K562 (cell line): ENCODE measurements around the gene C9orf153. TPM values are rescaled to one million over a fixed set of nuclear protein-coding genes. Genes with fewer than 3 reads are reported as not detected.

Experiments
- ARID1B ChIP-seq: fragments of 450-650 bp; IDR thresholded peaks from 2 replicates; pipeline ENCODE4 v1.6.1; 2016; ENCODE audit warnings: antibody characterized with exemption, mild to moderate bottlenecking, inconsistent platforms
- CBFA2T2 ChIP-seq: fragments of 450-650 bp; conservative IDR thresholded peaks from 2 replicates; pipeline ENCODE4 v1.6.1; 2017; ENCODE audit warnings: mild to moderate bottlenecking
- CBX3 ChIP-seq, 2 experiments: IDR thresholded peaks; 1 replicate in 1 of 2; 2 replicates in 1 of 2; pipeline ENCODE4 v1.6.1; 2012; ENCODE audit warnings: inconsistent platforms in 2 of 2, low read length in 2 of 2, borderline replicate concordance in 1 of 2, control low read depth in 1 of 2
- DPF2 ChIP-seq: fragments of 450-650 bp; IDR thresholded peaks from 2 replicates; pipeline ENCODE4 v1.6.1; 2016
- FOXM1 ChIP-seq, 2 experiments: fragments of 450-650 bp in 1 of 2; sonication (generic) in 1 of 2; formaldehyde crosslinking in 1 of 2; IDR thresholded peaks; 2 replicates each; pipeline versions ENCODE4 v1.6.1 to v1.9.0; 2017 to 2022; ENCODE audit warnings: low read depth in 2 of 2, mild to moderate bottlenecking in 2 of 2, missing genetic modification reagents in 1 of 2, moderate library complexity in 1 of 2
- GATA2 ChIP-seq: sonication (generic); formaldehyde crosslinking; IDR thresholded peaks from 2 replicates; pipeline ENCODE4 v1.4.0; 2020; ENCODE audit warnings: mild to moderate bottlenecking, missing genetic modification reagents
- HDAC3 ChIP-seq: fragments of 450-650 bp; IDR thresholded peaks from 2 replicates; pipeline ENCODE4 v1.6.1; 2018; ENCODE audit warnings: borderline replicate concordance, mild to moderate bottlenecking, moderate library complexity; ENCODE audit not compliant: partially characterized antibody
- HNRNPH1 ChIP-seq: fragments of 200-400 bp; formaldehyde crosslinking; optimal IDR thresholded peaks from 2 replicates; pipeline ENCODE3; 2017; ENCODE audit warnings: low read depth, mild to moderate bottlenecking, low read length, moderate library complexity
- HNRNPK ChIP-seq: fragments of 200-400 bp; formaldehyde crosslinking; IDR thresholded peaks from one replicate; pipeline ENCODE4 v1.6.1; 2018; ENCODE audit warnings: mild to moderate bottlenecking, low read depth, low read length; ENCODE audit not compliant: poor library complexity, severe bottlenecking
- HNRNPUL1 ChIP-seq: fragments of 200-400 bp; formaldehyde crosslinking; IDR thresholded peaks from 2 replicates; pipeline ENCODE4 v1.6.1; 2017; ENCODE audit warnings: low read length
- IFI16 ChIP-seq: fragments of 250-450 bp; sonication (Bioruptor Pico); IDR thresholded peaks from 2 replicates; pipeline ENCODE4 v2.1.2; 2022; ENCODE audit warnings: mild to moderate bottlenecking, inconsistent platforms
- KDM1A ChIP-seq, 2 experiments: fragments of 450-650 bp; IDR thresholded peaks; 2 replicates each; pipeline ENCODE4 v1.6.1; 2016; ENCODE audit warnings: mild to moderate bottlenecking in 2 of 2
- KLF16 ChIP-seq: IDR thresholded peaks from 2 replicates; pipeline ENCODE4 v1.6.1; 2016; ENCODE audit warnings: antibody characterized with exemption
- MTA2 ChIP-seq: fragments of 450-650 bp; IDR thresholded peaks from 2 replicates; pipeline ENCODE4 v1.6.1; 2016; ENCODE audit warnings: low read depth
- NCOR1 ChIP-seq: fragments of 450-650 bp; IDR thresholded peaks from 2 replicates; pipeline ENCODE4 v1.6.1; 2016; ENCODE audit warnings: mild to moderate bottlenecking, moderate library complexity
- PML ChIP-seq: IDR thresholded peaks from 2 replicates; pipeline ENCODE4 v1.6.1; 2012; ENCODE audit warnings: low read length, inconsistent platforms
- POLR2AphosphoS5 ChIP-seq: IDR thresholded peaks from 2 replicates; pipeline ENCODE4 v1.6.1; 2011; ENCODE audit warnings: mild to moderate bottlenecking, low read depth, low read length, moderate library complexity; ENCODE audit not compliant: control insufficient read depth, insufficient read depth
- POLR2B ChIP-seq: fragments of 450-650 bp; IDR thresholded peaks from 2 replicates; pipeline ENCODE4 v1.6.1; 2018; ENCODE audit warnings: low read depth; ENCODE audit not compliant: partially characterized antibody
- RBM22 ChIP-seq: fragments of 200-400 bp; formaldehyde crosslinking; IDR thresholded peaks from 2 replicates; pipeline ENCODE4 v1.6.1; 2018; ENCODE audit warnings: low read length, low read depth; ENCODE audit not compliant: poor library complexity, severe bottlenecking
- SMAD4 ChIP-seq: fragments of 250-450 bp; sonication (Bioruptor Pico); conservative IDR thresholded peaks from 2 replicates; pipeline ENCODE4 v1.8.0; 2021; ENCODE audit warnings: inconsistent platforms, mild to moderate bottlenecking, moderate library complexity
- SNIP1 ChIP-seq: fragments of 450-650 bp; IDR thresholded peaks from 2 replicates; pipeline ENCODE4 v1.7.1; 2017; ENCODE audit warnings: low read depth, mild to moderate bottlenecking
- STAT5A ChIP-seq: IDR thresholded peaks from 2 replicates; pipeline ENCODE4 v1.6.1; 2012; ENCODE audit warnings: low read length, inconsistent platforms, borderline replicate concordance
- TCF3 ChIP-seq: sonication (generic); formaldehyde crosslinking; IDR thresholded peaks from 2 replicates; pipeline ENCODE4 v1.4.0; 2020; ENCODE audit warnings: mild to moderate bottlenecking, missing genetic modification reagents
- TEAD1 ChIP-seq, 2 experiments: fragments of 450-650 bp in 1 of 2; sonication (generic) in 1 of 2; formaldehyde crosslinking; IDR thresholded peaks; 2 replicates each; pipeline versions ENCODE4 v1.4.0 to v1.8.0; 2020 to 2022; ENCODE audit warnings: mild to moderate bottlenecking in 2 of 2, missing genetic modification reagents in 1 of 2
- TEAD4 ChIP-seq, 2 experiments: sonication (generic) in 1 of 2; formaldehyde crosslinking in 1 of 2; IDR thresholded peaks; 2 replicates each; pipeline versions ENCODE4 v1.6.1 to v1.8.0; 2012 to 2022; ENCODE audit warnings: borderline replicate concordance in 1 of 2, inconsistent platforms in 1 of 2, low read length in 1 of 2, mild to moderate bottlenecking in 1 of 2, missing genetic modification reagents in 1 of 2
- ZMIZ1 ChIP-seq, 2 experiments: fragments of 150-350 bp in 1 of 2; IDR thresholded peaks; 2 replicates each; pipeline ENCODE4 v1.6.1; 2012 to 2016; ENCODE audit warnings: low read depth in 2 of 2, low read length in 2 of 2, mild to moderate bottlenecking in 1 of 2, moderate library complexity in 1 of 2
- polyA plus RNA-seq, 8 experiments: library from polyadenylated mRNA; depleted of rRNA in 4 of 8; stranded (reverse) in 5 of 8; unstranded in 3 of 8; fragments of >200 nt; fragmentation: Nextera tagmentation in 2 of 8; fragmentation: Illumina TruSeq in 1 of 8; extraction: Ambion mirVana in 2 of 8; extraction: Trizol in 1 of 8; gene quantifications; 2 replicates each; pipeline versions ENCODE4 v1.2.1 to v1.2.3, GENCODE V29; 2011 to 2014; ENCODE audit warnings: inconsistent platforms in 1 of 8, missing spikeins in 1 of 8
- total RNA-seq, 7 experiments: library from RNA; depleted of rRNA in 6 of 7; stranded (reverse); fragments of >200 nt in 6 of 7; fragmentation: Illumina TruSeq in 2 of 7; extraction: Trizol in 2 of 7; gene quantifications; 2 replicates each; pipeline versions ENCODE4 v1.2.1 to v1.2.3, GENCODE V29; 2011 to 2021; ENCODE audit warnings: low replicate concordance in 1 of 7

C9orf153 gene
- total and polyA plus RNA-seq, 9 of the 15 experiments (the other 6 are each of a cell fraction or from before 2014, with no cell fraction given) = 0.07 to 1.2 (median 0.11) TPM; not detected in 5

- peak in 1 of 2 experiments; percentile 50; a peak in 1 of 4 replicates for TF ChIP-seq ZMIZ1 (IDR thresholded peaks at IDR 0.05; ENCODE audit: low read depth in 2 of 2, low read length in 2 of 2)
- TF ChIP-seq GATA2 (CRISPR knock-in tag) = peak; percentile 41; the same call in 1 of the 2 replicates
- TF ChIP-seq CBFA2T2 = peak; percentile 79
- TF ChIP-seq KDM1A (IDR thresholded peaks at IDR 0.05) = peak; percentile 11 to 27; a peak in 1 of 4 replicates
- peak; percentile 35; the same call in 1 of the 2 replicates for TF ChIP-seq KLF16
- peak; percentile 92 for TF ChIP-seq TCF3
- peak in 1 of 2 experiments; percentile 18; a peak in 1 of 3 replicates for TF ChIP-seq CBX3 (IDR thresholded peaks at IDR 0.05; ENCODE audit: borderline replicate concordance in 1 of 2, low read length in 2 of 2)
- peak; percentile 83 for TF ChIP-seq ARID1B
- TF ChIP-seq HNRNPUL1 = no peak
- TF ChIP-seq SNIP1 = no peak
- TF ChIP-seq HNRNPK = no peak
- peak; percentile 87 for TF ChIP-seq TEAD4 (IDR thresholded peaks at IDR 0.05; ENCODE audit: low read length)
- no peak for TF ChIP-seq TEAD4 (CRISPR knock-in tag; IDR thresholded peaks at IDR 0.05; ENCODE audit: borderline replicate concordance)
- peak; percentile 44; the same call in 1 of the 2 replicates for TF ChIP-seq STAT5A
- peak; percentile 55; the same call in 1 of the 2 replicates for TF ChIP-seq DPF2
- 0 out of 2 replicates have a peak, but pooled peaks have one; percentile 22 for TF ChIP-seq FOXM1 (IDR thresholded peaks at IDR 0.05; ENCODE audit: low read depth)
- no peak for TF ChIP-seq FOXM1 (CRISPR knock-in tag; IDR thresholded peaks at IDR 0.05; ENCODE audit: low read depth)
- peak; percentile 52; the same call in 1 of the 2 replicates for TF ChIP-seq MTA2
- no peak for TF ChIP-seq POLR2B
- TF ChIP-seq PML = 0 out of 2 replicates have a peak, but pooled peaks have one; percentile 39
- no peak for TF ChIP-seq IFI16 (CRISPR knock-in tag)
- 0 out of 2 replicates have a peak, but pooled peaks have one; percentile 23 for TF ChIP-seq SMAD4
- TF ChIP-seq RBM22 = no peak
- TF ChIP-seq POLR2AphosphoS5 = peak; percentile 43; the same call in 1 of the 2 replicates
- TF ChIP-seq TEAD1 (CRISPR knock-in tag; IDR thresholded peaks at IDR 0.05) = peak; percentile 81 to 97; a peak in 3 of 4 replicates
- peak; percentile 77 for TF ChIP-seq NCOR1
- TF ChIP-seq HDAC3 = no peak
- TF ChIP-seq HNRNPH1 = no peak
- TF ChIP-seq, all 486 proteins: peak for 26
These were observed 28.6 kb downstream of the C9orf153 start (continued) for GRCh38 chr9:86230858-86231257.
